HepG2 (cell line): Measurements from ENCODE around the gene CEP104. TPM values are rescaled to one million over a fixed set of nuclear protein-coding genes. Genes with fewer than 3 reads are reported as not detected.
A peak's percentile ranks its signal among the peaks of the same experiment; 100 is the strongest.

ENCODE experiments used
- ATAC-seq: fragments of 200-7000 bp; cut with Tn5 transposase; 3 replicates; pipeline ENCODE4 v1.9.1; 2020; ENCODE audit warnings: mild to moderate bottlenecking, moderate library complexity
- BruUV-seq: library from RNA; stranded (reverse); fragments of 400-500 nt; replicated peaks from 2 replicates; lab custom pipeline; 2021; lab: Mats Ljungman, UMichigan
- CTCF ChIA-PET: fragments of 300-600 bp; formaldehyde crosslinking; extraction: SDS; loops from one replicate; lab custom pipeline; 2021; ENCODE audit warnings: low total read pairs, inconsistent platforms, low intra/inter-chr PET ratio; lab: Yijun Ruan, JAX
- POLR2A ChIA-PET: fragments of 350-600 bp; sonication (Branson Sonifier 250); formaldehyde crosslinking; loops from one replicate; lab custom pipeline; 2020; ENCODE audit warnings: antibody characterized with exemption, inconsistent platforms; lab: Yijun Ruan, JAX
- DNase-seq: peaks from one replicate; pipeline ENCODE4 v3.0.0-alpha.2; 2015; ENCODE audit warnings: low spot score
- FAIRE-seq: peaks from 3 replicates; lab custom pipeline; 2011; peaks lifted over from hg19 to GRCh38; lab: Jason Lieb, UNC
- H2AFZ ChIP-seq: one replicate; pipeline ENCODE4 v1.6.1; 2011; ENCODE audit warnings: low read length, inconsistent platforms
- H3K27ac ChIP-seq: fragments of 300-600 bp; 3 replicates; pipeline ENCODE4 v1.8.0; 2011; ENCODE audit warnings: mixed run types, mild to moderate bottlenecking, mixed read lengths, low read length, inconsistent platforms; ENCODE audit not compliant: insufficient read depth; ENCODE audit errors: extremely low read length
- H3K27me3 ChIP-seq, 2 experiments: fragments of 200-600 bp in 1 of 2; 2 replicates in 1 of 2; 3 replicates in 1 of 2; pipeline versions ENCODE4 v1.6.0 to v1.8.0; 2011; ENCODE audit warnings: low read length in 2 of 2, mild to moderate bottlenecking in 2 of 2, moderate library complexity in 2 of 2, inconsistent platforms in 1 of 2; ENCODE audit not compliant: insufficient read depth in 2 of 2, control insufficient read depth in 1 of 2
- H3K36me3 ChIP-seq, 2 experiments: fragments of 200-600 bp in 1 of 2; replicated peaks in 1 of 2; 2 replicates in 1 of 2; 3 replicates in 1 of 2; pipeline versions ENCODE4 v1.5.1 to v1.8.0; 2011; ENCODE audit warnings: low read length in 2 of 2, inconsistent platforms in 1 of 2; ENCODE audit not compliant: insufficient read depth in 2 of 2, control insufficient read depth in 1 of 2
- H3K4me1 ChIP-seq: 2 replicates; pipeline ENCODE4 v1.5.1; 2012; ENCODE audit warnings: low read length, inconsistent platforms; ENCODE audit not compliant: insufficient read depth
- H3K4me2 ChIP-seq: 2 replicates; pipeline ENCODE4 v1.6.0; 2011; ENCODE audit warnings: low read depth, low read length, inconsistent platforms
- H3K4me3 ChIP-seq, 3 experiments: fragments of 200-600 bp in 1 of 3; sonication (generic), shearing (Covaris generic) in 1 of 3; replicated peaks in 1 of 3; 2 replicates each; pipeline ENCODE4 v1.5.1; 2011 to 2016; ENCODE audit warnings: low read length in 3 of 3, inconsistent platforms in 2 of 3, low read depth in 2 of 3, mild to moderate bottlenecking in 2 of 3, control low read depth in 1 of 3, mixed read lengths in 1 of 3; ENCODE audit not compliant: insufficient read depth in 1 of 3
- H3K79me2 ChIP-seq: one replicate; pipeline ENCODE4 v1.6.1; 2011; ENCODE audit warnings: low read length, inconsistent platforms; ENCODE audit not compliant: insufficient read depth
- H3K9ac ChIP-seq: 2 replicates; pipeline ENCODE4 v1.6.0; 2011; ENCODE audit warnings: mild to moderate bottlenecking, low read depth, low read length, inconsistent platforms; ENCODE audit not compliant: insufficient read depth
- H3K9me3 ChIP-seq: 2 replicates; pipeline ENCODE4 v1.5.1; 2012; ENCODE audit warnings: mild to moderate bottlenecking, low read length
- H4K20me1 ChIP-seq: 2 replicates; pipeline ENCODE4 v1.6.0; 2011; ENCODE audit warnings: inconsistent platforms, mild to moderate bottlenecking, low read length, moderate library complexity; ENCODE audit not compliant: insufficient read depth
- CCDC6 ChIP-seq: sonication (generic); formaldehyde crosslinking; IDR thresholded peaks from 2 replicates; pipeline ENCODE4 v1.8.1; 2022; ENCODE audit warnings: mild to moderate bottlenecking, missing genetic modification reagents, moderate library complexity
- CREM ChIP-seq, 2 experiments: sonication (generic) in 1 of 2; formaldehyde crosslinking in 1 of 2; IDR thresholded peaks; 2 replicates each; pipeline versions ENCODE4 v1.4.0 to v1.6.1; 2016 to 2020; ENCODE audit warnings: antibody characterized with exemption in 1 of 2, mild to moderate bottlenecking in 1 of 2, missing genetic modification reagents in 1 of 2
- ETV5 ChIP-seq: IDR thresholded peaks from 2 replicates; pipeline ENCODE4 v1.6.1; 2018; ENCODE audit warnings: missing biosample characterization, missing genetic modification reagents, inconsistent platforms, borderline replicate concordance
- HES4 ChIP-seq: sonication (generic); formaldehyde crosslinking; IDR thresholded peaks from 2 replicates; pipeline ENCODE4 v1.9.0; 2021; ENCODE audit warnings: mild to moderate bottlenecking, missing genetic modification reagents, borderline replicate concordance
- MIXL1 ChIP-seq: IDR thresholded peaks from 2 replicates; pipeline ENCODE4 v1.6.1; 2016
- POLR2A ChIP-seq, 2 experiments: IDR thresholded peaks; 2 replicates each; pipeline ENCODE4 v1.6.1; 2011; ENCODE audit warnings: low read depth in 2 of 2, low read length in 2 of 2, mild to moderate bottlenecking in 1 of 2, moderate library complexity in 1 of 2; ENCODE audit not compliant: insufficient read depth in 1 of 2
- SOX6 ChIP-seq, 2 experiments: fragments of 450-650 bp in 1 of 2; sonication (generic) in 1 of 2; formaldehyde crosslinking in 1 of 2; IDR thresholded peaks; 2 replicates each; pipeline versions ENCODE4 v1.4.0 to v1.6.1; 2017 to 2020; ENCODE audit warnings: antibody characterized with exemption in 1 of 2, mild to moderate bottlenecking in 1 of 2, missing genetic modification reagents in 1 of 2
- TAF1 ChIP-seq: sonication (generic); formaldehyde crosslinking; IDR thresholded peaks from 2 replicates; pipeline ENCODE4 v1.4.0; 2020; ENCODE audit warnings: missing genetic modification reagents
- TSC22D2 ChIP-seq: sonication (generic); formaldehyde crosslinking; IDR thresholded peaks from 2 replicates; pipeline ENCODE4 v1.5.1; 2020; ENCODE audit warnings: missing genetic modification reagents, mild to moderate bottlenecking, borderline replicate concordance
- UBTF ChIP-seq: sonication (generic); formaldehyde crosslinking; IDR thresholded peaks from 2 replicates; pipeline ENCODE4 v1.4.0; 2020; ENCODE audit warnings: mild to moderate bottlenecking, missing genetic modification reagents
- ZNF20 ChIP-seq: sonication (generic); formaldehyde crosslinking; IDR thresholded peaks from 2 replicates; pipeline ENCODE4 v1.4.0; 2020; ENCODE audit warnings: mild to moderate bottlenecking, moderate library complexity, missing genetic modification reagents
- ZNF225 ChIP-seq: sonication (generic); formaldehyde crosslinking; IDR thresholded peaks from 2 replicates; pipeline ENCODE4 v1.4.0; 2020; ENCODE audit warnings: mild to moderate bottlenecking, missing genetic modification reagents
- ZNF367 ChIP-seq: sonication (generic); formaldehyde crosslinking; IDR thresholded peaks from 2 replicates; pipeline ENCODE4 v1.4.0; 2020; ENCODE audit warnings: missing genetic modification reagents, borderline replicate concordance
- ZNF543 ChIP-seq: sonication (generic); formaldehyde crosslinking; IDR thresholded peaks from 2 replicates; pipeline ENCODE4 v1.4.0; 2020; ENCODE audit warnings: mild to moderate bottlenecking, missing genetic modification reagents
- ZNF564 ChIP-seq: sonication (generic); formaldehyde crosslinking; IDR thresholded peaks from 2 replicates; pipeline ENCODE4 v1.8.1; 2023; ENCODE audit warnings: mild to moderate bottlenecking, missing genetic modification reagents
- ZNF800 ChIP-seq: sonication (generic); formaldehyde crosslinking; IDR thresholded peaks from 2 replicates; pipeline ENCODE4 v1.4.0; 2020; ENCODE audit warnings: missing genetic modification reagents
- WGBS: methylation state at CpG from one replicate; pipeline ENCODE4 v1.1.6; 2017; ENCODE audit warnings: low lambda C conversion rate; 5-methylcytosine and 5-hydroxymethylcytosine counted together
- in situ Hi-C: cut with HindIII; loops from 2 replicates; pipeline ENCODE4 v1.10.0; 2017; ENCODE audit warnings: low pct_unique_long_range_greater_than_20kb; ENCODE audit not compliant: extremely low pct_ligation_motif_present
- intact Hi-C: fragments of 100-400 bp; cut with micrococcal nuclease; formaldehyde crosslinking; loops from one replicate; pipeline ENCODE4 v1.10.0; 2022; ENCODE audit not compliant: unreplicated experiment
- polyA plus RNA-seq, 8 experiments: library from polyadenylated mRNA; depleted of rRNA in 3 of 8; stranded (reverse) in 7 of 8; unstranded in 1 of 8; fragments of >200 nt; fragmentation: Illumina TruSeq in 4 of 8; extraction: Trizol in 4 of 8; gene quantifications; 2 replicates each; pipeline versions ENCODE4 v1.2.1 to v1.2.3, GENCODE V29; 2011 to 2016; ENCODE audit warnings: low read depth in 4 of 8, missing spikeins in 1 of 8, mixed read lengths in 1 of 8; ENCODE audit not compliant: insufficient read depth in 1 of 8
- total RNA-seq, 5 experiments: library from RNA; depleted of rRNA; stranded (reverse); fragments of >200 nt; fragmentation: Illumina TruSeq; extraction: Trizol; gene quantifications; 2 replicates each; pipeline ENCODE4 v1.2.3, GENCODE V29; 2016; ENCODE audit warnings: low read depth in 1 of 5

CEP104 gene
- total and polyA plus RNA-seq, 2 of the 13 experiments (the other 11 are each of a cell fraction or from before 2014, with no cell fraction given): 20.4 to 30.1 TPM

DNA sequence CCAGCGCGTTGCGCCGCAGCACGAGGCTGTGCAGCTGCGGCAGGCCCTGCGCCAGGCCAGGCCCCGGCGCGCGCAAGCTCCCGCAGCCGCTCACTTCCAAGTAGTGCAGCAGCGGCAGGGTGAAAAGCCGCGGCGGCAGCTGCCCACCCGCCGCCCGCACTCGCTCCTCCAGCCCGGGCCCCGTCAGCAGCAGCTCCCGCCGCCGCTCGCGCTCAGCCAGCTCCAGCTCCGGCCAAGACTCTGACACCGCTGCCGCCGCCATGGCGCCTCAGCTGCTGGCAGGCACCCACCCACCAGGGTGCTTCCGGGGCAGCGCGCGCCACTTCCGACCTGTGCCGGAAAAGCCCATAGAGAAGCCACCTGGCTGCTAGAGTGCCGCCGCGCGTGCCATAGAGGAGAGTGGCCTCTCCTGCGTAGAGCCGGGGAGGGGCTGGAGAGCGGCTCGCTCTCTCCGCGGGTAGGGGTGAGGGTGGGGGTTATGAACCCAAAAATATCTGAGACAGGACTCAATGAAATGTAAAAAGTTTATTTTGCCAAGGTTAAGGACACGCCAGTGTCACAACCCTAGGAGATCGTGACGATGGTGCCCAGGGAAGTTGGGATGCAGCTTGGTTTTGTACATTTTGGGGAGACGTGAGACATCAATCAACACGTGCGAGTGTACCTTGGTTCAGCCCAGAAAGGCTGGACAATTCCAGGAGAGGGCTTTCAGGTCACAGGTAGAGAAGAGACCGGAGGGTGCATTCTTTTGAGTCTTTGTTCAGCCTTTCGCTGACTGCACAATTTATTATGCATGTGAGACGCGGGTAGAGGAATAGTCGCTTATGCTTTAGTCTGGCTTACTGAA, 60.6 kb downstream of the CEP104 start, which contains the start of gene LRRC47 (continued):
- TF ChIP-seq SOX6 (IDR thresholded peaks at IDR 0.05): no peak
- no peak for TF ChIP-seq SOX6 (CRISPR knock-in tag; IDR thresholded peaks at IDR 0.05)
- TF ChIP-seq CREM (IDR thresholded peaks at IDR 0.05): peak; percentile 87
- no peak for TF ChIP-seq CREM (CRISPR knock-in tag; IDR thresholded peaks at IDR 0.05)
- 0 out of 2 replicates have a peak, but pooled peaks have one; percentile 30 for TF ChIP-seq ZNF800 (CRISPR knock-in tag)

DNA sequence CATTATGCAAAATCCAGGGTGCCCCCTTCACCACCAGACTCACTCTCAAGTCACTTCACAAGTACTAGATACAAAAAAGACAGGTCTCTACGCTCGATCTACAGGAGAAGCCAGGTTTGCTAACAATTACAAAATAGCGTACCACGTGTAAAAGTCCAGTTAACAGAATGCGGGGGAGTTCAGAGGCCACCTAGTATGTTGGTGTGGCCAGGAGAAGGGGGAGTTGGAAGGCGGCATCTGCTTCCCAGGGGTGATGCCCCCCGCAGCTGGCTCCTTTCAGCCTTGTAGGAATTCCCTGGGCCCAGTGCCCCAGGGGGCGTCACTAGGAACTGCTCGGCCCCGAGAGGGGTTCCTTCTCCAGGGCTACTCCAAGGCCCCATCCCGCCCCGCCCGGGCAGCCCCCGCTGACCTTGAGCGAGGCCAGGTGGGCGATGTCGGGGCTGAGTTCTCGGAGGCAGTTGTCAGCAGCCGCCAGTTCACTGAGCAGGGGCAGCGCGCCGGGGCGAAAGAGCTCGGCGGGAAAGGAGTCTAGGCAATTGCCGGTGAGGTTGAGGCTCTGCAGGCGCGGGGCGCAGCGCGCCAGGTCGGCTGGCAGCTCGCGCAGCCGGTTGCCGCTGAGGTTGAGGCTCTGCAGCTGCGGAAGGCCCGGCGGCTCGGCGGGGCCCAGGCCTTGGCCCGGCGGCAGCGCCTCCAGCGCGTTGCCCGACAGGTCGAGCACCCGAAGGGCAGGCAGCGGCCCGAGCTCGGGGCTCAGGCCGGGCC, 61.4 kb downstream of the CEP104 start:
- FAIRE-seq (no peak), ATAC-seq (peak; percentile 26), DNase-seq (peak; percentile 18)
- Histone ChIP-seq H3K79me2 (peaks cover 30% of the 10 kb centered on the region), H3K4me3 (peak overlapping the region; percentile 91 to 95 (median 92)), H3K27me3 (peaks cover 0 to 4% of the 10 kb centered on the region in 2 experiments; a peak in 2 of 5 replicates), H2AFZ (no peak overlapping the region), H3K9ac (peak overlapping the region; percentile 90), H4K20me1 (0 out of 2 replicates have a peak, but pooled peaks cover 10% of the 10 kb centered on the region), H3K4me2 (peak overlapping the region; percentile 86), H3K36me3 (peaks cover 1 to 6% of the 10 kb centered on the region in 2 experiments; a peak in 2 of 5 replicates), H3K27ac (peak overlapping the region; percentile 77), H3K4me1 (peaks cover 39% of the 10 kb centered on the region), H3K9me3 (no peaks in the 10 kb centered on the region)
- in situ Hi-C loops (no loop called here), intact Hi-C loops (loop anchor here (1.0 kb wide), 1 partner anchor 20 kb away; no protein-coding TSS in a partner anchor)
- 2% methylated on average over 9 of the region's 53 CpGs for WGBS
- POLR2A ChIA-PET: interaction anchor here (0.9 to 2.7 kb wide), 7 partner anchors 9 to 108 kb away, joined by 3 to 20 read pairs (median 4); no protein-coding TSS in a partner anchor
- CTCF ChIA-PET: interaction anchor here (2.1 kb wide), 1 partner anchor 10 kb away, joined by 5 read pairs; no protein-coding TSS in a partner anchor
- no TSS peak for BruUV-seq
- TF ChIP-seq UBTF (0 out of 2 replicates have a peak, but pooled peaks have one; percentile 55), ZNF543 (CRISPR knock-in tag) (peak; percentile 7; the same call in 1 of the 2 replicates), HES4 (CRISPR knock-in tag) (peak; percentile 84; the same call in 1 of the 2 replicates), ZNF367 (CRISPR knock-in tag) (no peak), MIXL1 (CRISPR knock-in tag) (no peak), CCDC6 (CRISPR knock-in tag) (0 out of 2 replicates have a peak, but pooled peaks have one; percentile 3), POLR2A (IDR thresholded peaks at IDR 0.05; ENCODE audit: insufficient read depth in 1 of 2, low read depth in 2 of 2, low read length in 2 of 2) (0 out of 4 replicates have a peak, but pooled peaks of 1 of the 2 experiments have one; percentile 17), ETV5 (CRISPR knock-in tag) (no peak), TAF1 (CRISPR knock-in tag) (no peak), ZNF20 (no peak), TSC22D2 (CRISPR knock-in tag) (no peak), ZNF564 (CRISPR knock-in tag) (0 out of 2 replicates have a peak, but pooled peaks have one; percentile 11), ZNF225 (0 out of 2 replicates have a peak, but pooled peaks have one; percentile 12)
